Calu3 (cell line): ENCODE data around the gene SLC12A1. TPM values are rescaled to one million over a fixed set of nuclear protein-coding genes. Genes with fewer than 3 reads are reported as not detected.

Experiments used
- BruUV-seq: library from RNA; stranded (reverse); fragments of 400-500 nt; replicated peaks from 2 replicates; lab custom pipeline; 2021; lab: Mats Ljungman, UMichigan
- CTCF ChIA-PET: fragments of 300-600 bp; sonication (Branson Sonifier 250); formaldehyde crosslinking; loops from one replicate; lab custom pipeline; 2022; ENCODE audit warnings: antibody characterized with exemption; lab: Charles Lee
- DNase-seq: peaks from one replicate; pipeline ENCODE4 v3.0.0; 2022
- H3K27ac Mint-ChIP-seq: one replicate; pipeline ENCODE4 v1.8.0; 2022; ENCODE audit warnings: mixed read lengths; ENCODE audit not compliant: unreplicated experiment
- H3K27me3 Mint-ChIP-seq: one replicate; pipeline ENCODE4 v1.8.0; 2022; ENCODE audit warnings: mixed read lengths; ENCODE audit not compliant: unreplicated experiment
- H3K36me3 Mint-ChIP-seq: one replicate; pipeline ENCODE4 v1.8.0; 2022; ENCODE audit warnings: mild to moderate bottlenecking, moderate library complexity, mixed read lengths; ENCODE audit not compliant: insufficient read depth, unreplicated experiment
- H3K4me1 Mint-ChIP-seq: one replicate; pipeline ENCODE4 v1.8.0; 2022; ENCODE audit warnings: mild to moderate bottlenecking, low read depth, mixed read lengths; ENCODE audit not compliant: unreplicated experiment
- H3K4me3 Mint-ChIP-seq: one replicate; pipeline ENCODE4 v1.8.0; 2022; ENCODE audit warnings: mild to moderate bottlenecking, low read depth, moderate library complexity, mixed read lengths; ENCODE audit not compliant: unreplicated experiment
- H3K9me3 Mint-ChIP-seq: one replicate; pipeline ENCODE4 v1.8.0; 2022; ENCODE audit warnings: low read depth, mixed read lengths; ENCODE audit not compliant: unreplicated experiment
- CTCF ChIP-seq: fragments of 200-600 bp; IDR thresholded peaks from one replicate; pipeline ENCODE4 v1.8.0; 2022; ENCODE audit warnings: antibody characterized with exemption; ENCODE audit not compliant: unreplicated experiment
- intact Hi-C: fragments of 100-400 bp; cut with micrococcal nuclease; formaldehyde crosslinking; loops from one replicate; pipeline ENCODE4 v1.10.0; 2022; ENCODE audit not compliant: unreplicated experiment
- total RNA-seq: library from RNA; stranded (reverse); gene quantifications from 2 replicates; pipeline ENCODE4 v1.2.3, GENCODE V29; 2022

SLC12A1 gene
- total RNA-seq, 1 experiment from 2014 or later: not detected

- Mint-ChIP-seq H3K9me3 (no peaks in the 10 kb centered on the region), H3K4me1 (no peaks in the 10 kb centered on the region), H3K27me3 (peaks cover 8% of the 10 kb centered on the region), H3K4me3 (no peak overlapping the region), H3K27ac (no peak overlapping the region), H3K36me3 (no peaks in the 10 kb centered on the region)
- BruUV-seq: no TSS peak
- TF ChIP-seq CTCF: no peak
- DNase-seq: no peak
- intact Hi-C loops: no loop called here
- CTCF ChIA-PET: no interaction called here
Measured at GRCh38 chr15:48315041-48315440, 108.9 kb downstream of the SLC12A1 start.

GRCh38 chr15:48317221-48317620 lies 111.1 kb downstream of the SLC12A1 start:
- no peaks in the 10 kb centered on the region for H3K9me3 Mint-ChIP-seq
- no peaks in the 10 kb centered on the region for H3K4me1 Mint-ChIP-seq
- no peak overlapping the region for H3K4me3 Mint-ChIP-seq
- DNase-seq: no peak
- intact Hi-C loops: no loop called here
- BruUV-seq: no TSS peak
- H3K27ac Mint-ChIP-seq: no peak overlapping the region
- CTCF ChIA-PET: no interaction called here
- peaks cover 8% of the 10 kb centered on the region for H3K27me3 Mint-ChIP-seq
- no peaks in the 10 kb centered on the region for H3K36me3 Mint-ChIP-seq
- TF ChIP-seq CTCF: no peak

- no peak overlapping the region for H3K4me3 Mint-ChIP-seq
- no peaks in the 10 kb centered on the region for H3K36me3 Mint-ChIP-seq
- H3K4me1 Mint-ChIP-seq: peaks cover 5% of the 10 kb centered on the region
- BruUV-seq: no TSS peak
- H3K27ac Mint-ChIP-seq: no peak overlapping the region
- TF ChIP-seq CTCF: no peak
- peaks cover under 1% of the 10 kb centered on the region for H3K27me3 Mint-ChIP-seq
- intact Hi-C loops: no loop called here
- no peak for DNase-seq
- CTCF ChIA-PET: no interaction called here
- no peaks in the 10 kb centered on the region for H3K9me3 Mint-ChIP-seq
Measured at GRCh38 chr15:48318131-48318530, 112.0 kb downstream of the SLC12A1 start.

GRCh38 chr15:48323294-48323693 lies 117.2 kb downstream of the SLC12A1 start:
- no peaks in the 10 kb centered on the region for H3K36me3 Mint-ChIP-seq
- H3K9me3 Mint-ChIP-seq: no peaks in the 10 kb centered on the region
- H3K27ac Mint-ChIP-seq: no peak overlapping the region
- no TSS peak for BruUV-seq
- no peak for DNase-seq
- H3K4me3 Mint-ChIP-seq: no peak overlapping the region
- CTCF ChIA-PET: no interaction called here
- H3K27me3 Mint-ChIP-seq: no peaks in the 10 kb centered on the region
- intact Hi-C loops: no loop called here
- peaks cover 5% of the 10 kb centered on the region for H3K4me1 Mint-ChIP-seq
- no peak for TF ChIP-seq CTCF

GRCh38 chr15:48324949-48325348 lies 118.8 kb downstream of the SLC12A1 start:
- no peak for DNase-seq
- Mint-ChIP-seq H3K4me3 (no peak overlapping the region), H3K36me3 (no peaks in the 10 kb centered on the region), H3K27ac (no peak overlapping the region), H3K9me3 (no peaks in the 10 kb centered on the region), H3K4me1 (peaks cover 5% of the 10 kb centered on the region), H3K27me3 (no peaks in the 10 kb centered on the region)
- TF ChIP-seq CTCF: no peak
- no TSS peak for BruUV-seq
- CTCF ChIA-PET: no interaction called here
- intact Hi-C loops: no loop called here
